ENCODE results near the gene SND1. TPM values are rescaled to one million over a fixed set of nuclear protein-coding genes. Genes with fewer than 3 reads are reported as not detected.

Gene SND1
- total RNA-seq, 1 experiment from 2014 or later = 139 TPM

GRCh38 chr7:128040205-128040604 lies 388.2 kb downstream of the SND1 start:
- no peak for TF ChIP-seq EZH2 (IDR thresholded peaks at IDR 0.05; ENCODE audit: low read length, unreplicated experiment)
- TF ChIP-seq CTCF (conservative IDR thresholded peaks at IDR 0.05; ENCODE audit: low read depth, low read length) = no peak
- no peak for TF ChIP-seq EZH2phosphoT487 (IDR thresholded peaks at IDR 0.05; ENCODE audit: borderline replicate concordance, low read length)
- peaks cover 14% of the 10 kb centered on the region for H3K4me1 ChIP-seq (ENCODE audit: insufficient read depth, low read length)
- BruUV-seq (replicated peaks) = no TSS peak
- no peak overlapping the region for H3K4me3 ChIP-seq (ENCODE audit: low read length)
- H2AFZ ChIP-seq (ENCODE audit: low read length) = no peak overlapping the region
- intact Hi-C loops (cut with micrococcal nuclease) = no loop called here
- H4K20me1 ChIP-seq (ENCODE audit: low read length) = peaks cover 9% of the 10 kb centered on the region; the same call in 1 of the 2 replicates
- POLR2A ChIA-PET (ENCODE audit: unreplicated experiment) = no interaction called here
- no peak for ATAC-seq
- H3K9ac ChIP-seq (ENCODE audit: low read length) = no peak overlapping the region
- no peak for DNase-seq
- no peaks in the 10 kb centered on the region for H3F3A ChIP-seq (ENCODE audit: low read length, unreplicated experiment)
- H3K9me3 ChIP-seq (ENCODE audit: low read length) = no peaks in the 10 kb centered on the region
- H3K36me3 ChIP-seq (ENCODE audit: low read depth, low read length) = peaks cover 10% of the 10 kb centered on the region
- no peaks in the 10 kb centered on the region for H3K27me3 ChIP-seq (ENCODE audit: low read length)
- H3K9me2 ChIP-seq (replicated peaks; ENCODE audit: low read length) = no peaks in the 10 kb centered on the region
- CTCF ChIA-PET = no interaction called here
- no peak overlapping the region for H3K4me2 ChIP-seq (ENCODE audit: low read length)
- H3K27ac ChIP-seq (ENCODE audit: low read length) = no peak overlapping the region
- H3K79me2 ChIP-seq (ENCODE audit: low read length) = no peaks in the 10 kb centered on the region

GRCh38 chr7:128041203-128041602 lies 389.2 kb downstream of the SND1 start:
- Histone ChIP-seq H3K9ac (ENCODE audit: low read length) (no peak overlapping the region), H3K79me2 (ENCODE audit: low read length) (no peaks in the 10 kb centered on the region), H3K27ac (ENCODE audit: low read length) (no peak overlapping the region), H3K9me2 (replicated peaks; ENCODE audit: low read length) (no peaks in the 10 kb centered on the region), H3K4me2 (ENCODE audit: low read length) (peak overlapping the region; percentile 47; the same call in 1 of the 2 replicates), H3F3A (ENCODE audit: low read length, unreplicated experiment) (no peaks in the 10 kb centered on the region), H3K27me3 (ENCODE audit: low read length) (no peaks in the 10 kb centered on the region), H4K20me1 (ENCODE audit: low read length) (peaks cover 9% of the 10 kb centered on the region; the same call in 1 of the 2 replicates), H2AFZ (ENCODE audit: low read length) (no peak overlapping the region), H3K36me3 (ENCODE audit: low read depth, low read length) (peaks cover 10% of the 10 kb centered on the region), H3K9me3 (ENCODE audit: low read length) (no peaks in the 10 kb centered on the region), H3K4me3 (ENCODE audit: low read length) (no peak overlapping the region), H3K4me1 (ENCODE audit: insufficient read depth, low read length) (peaks cover 14% of the 10 kb centered on the region)
- intact Hi-C loops (cut with micrococcal nuclease) = no loop called here
- DNase-seq (peak; percentile 80), ATAC-seq (peak; percentile 61)
- no peak for TF ChIP-seq EZH2phosphoT487 (IDR thresholded peaks at IDR 0.05; ENCODE audit: borderline replicate concordance, low read length)
- no peak for TF ChIP-seq EZH2 (IDR thresholded peaks at IDR 0.05; ENCODE audit: low read length, unreplicated experiment)
- TF ChIP-seq CTCF (conservative IDR thresholded peaks at IDR 0.05; ENCODE audit: low read depth, low read length) = no peak
- CTCF ChIA-PET = no interaction called here
- POLR2A ChIA-PET (ENCODE audit: unreplicated experiment) = no interaction called here
- BruUV-seq (replicated peaks) = no TSS peak

- H3K9me2 ChIP-seq (replicated peaks; ENCODE audit: low read length) = no peaks in the 10 kb centered on the region
- ChIA-PET POLR2A (ENCODE audit: unreplicated experiment) (no interaction called here), CTCF (interaction anchor here (0.5 kb wide), 1 partner anchor 170 kb away, joined by 5 read pairs; no protein-coding TSS in a partner anchor)
- no peaks in the 10 kb centered on the region for H3K9me3 ChIP-seq (ENCODE audit: low read length)
- no peaks in the 10 kb centered on the region for H3K79me2 ChIP-seq (ENCODE audit: low read length)
- TF ChIP-seq EZH2 (IDR thresholded peaks at IDR 0.05; ENCODE audit: low read length, unreplicated experiment) (no peak), EZH2phosphoT487 (IDR thresholded peaks at IDR 0.05; ENCODE audit: borderline replicate concordance, low read length) (no peak), CTCF (conservative IDR thresholded peaks at IDR 0.05; ENCODE audit: low read depth, low read length) (no peak)
- H3K36me3 ChIP-seq (ENCODE audit: low read depth, low read length) = peaks cover 10% of the 10 kb centered on the region
- no peak overlapping the region for H3K9ac ChIP-seq (ENCODE audit: low read length)
- no peak for DNase-seq
- H3K27me3 ChIP-seq (ENCODE audit: low read length) = no peaks in the 10 kb centered on the region
- BruUV-seq (replicated peaks) = no TSS peak
- intact Hi-C loops (cut with micrococcal nuclease) = no loop called here
- H3K4me2 ChIP-seq (ENCODE audit: low read length) = no peak overlapping the region
- H3F3A ChIP-seq (ENCODE audit: low read length, unreplicated experiment) = no peaks in the 10 kb centered on the region
- H3K4me1 ChIP-seq (ENCODE audit: insufficient read depth, low read length) = peaks cover 14% of the 10 kb centered on the region
- H3K27ac ChIP-seq (ENCODE audit: low read length) = no peak overlapping the region
- ATAC-seq = no peak
- H2AFZ ChIP-seq (ENCODE audit: low read length) = no peak overlapping the region
- H4K20me1 ChIP-seq (ENCODE audit: low read length) = peaks cover 9% of the 10 kb centered on the region; the same call in 1 of the 2 replicates
- no peak overlapping the region for H3K4me3 ChIP-seq (ENCODE audit: low read length)
These were observed 390.0 kb downstream of the SND1 start for GRCh38 chr7:128042012-128042411.

Measured in PC-3 (cell line).